HG03159 (cell line): ENCODE measurements around the gene ZNF844.
"Not testable (repeated sequence)": the region's sequence is repeated elsewhere in the genome, so short reads cannot be mapped to it uniquely, and the experiment has no call there.

Experiments used
- ATAC-seq: cut with Tn5 transposase; IDR thresholded peaks from one replicate; pipeline ENCODE4 v1.9.1; 2021; ENCODE audit warnings: mild to moderate bottlenecking, moderate library complexity; ENCODE audit not compliant: unreplicated experiment

Gene ZNF844

GRCh38 chr19:12092065-12092867, 27.7 kb downstream of the ZNF844 start:
- ATAC-seq: peak; percentile 72

DNA sequence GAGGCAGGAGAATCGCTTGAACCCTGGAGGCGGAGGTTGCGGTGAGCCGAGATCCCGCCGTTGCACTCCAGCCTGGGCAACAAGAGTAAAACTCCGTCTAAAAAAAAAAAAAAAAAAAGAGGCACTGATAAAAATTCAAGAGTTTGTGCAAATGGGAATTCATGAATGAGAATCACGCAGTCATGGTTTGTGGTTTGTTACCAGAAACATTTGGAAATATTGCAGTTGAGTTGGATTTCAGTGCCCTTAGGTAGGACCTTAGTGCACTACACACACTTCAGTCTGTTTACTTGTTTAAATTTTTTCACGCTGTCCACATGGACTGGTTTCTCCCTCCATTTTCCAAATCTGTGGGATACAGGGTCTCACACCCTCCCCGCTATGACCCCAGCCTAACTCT, 28.4 kb downstream of the ZNF844 start:
- no peak for ATAC-seq

DNA sequence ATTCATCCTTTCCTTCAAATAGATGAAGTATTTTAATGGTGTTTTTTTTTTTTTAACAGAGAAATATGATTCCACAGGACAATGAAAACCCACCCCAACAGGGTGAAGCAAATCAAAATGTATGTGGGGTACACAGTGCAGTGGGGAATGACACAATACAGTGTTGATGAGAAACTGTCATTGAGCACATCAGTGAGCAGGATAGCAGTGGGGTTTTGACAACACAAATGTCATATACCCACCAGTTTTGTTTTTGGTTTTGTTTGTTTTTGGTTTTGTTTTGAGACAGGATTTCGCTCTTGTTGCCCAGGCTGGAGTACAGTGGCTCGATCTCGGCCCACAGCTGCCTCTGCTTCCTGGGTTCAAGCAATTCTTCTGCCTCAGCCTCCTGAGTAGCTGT, 29.2 kb downstream of the ZNF844 start:
- ATAC-seq: no peak

DNA sequence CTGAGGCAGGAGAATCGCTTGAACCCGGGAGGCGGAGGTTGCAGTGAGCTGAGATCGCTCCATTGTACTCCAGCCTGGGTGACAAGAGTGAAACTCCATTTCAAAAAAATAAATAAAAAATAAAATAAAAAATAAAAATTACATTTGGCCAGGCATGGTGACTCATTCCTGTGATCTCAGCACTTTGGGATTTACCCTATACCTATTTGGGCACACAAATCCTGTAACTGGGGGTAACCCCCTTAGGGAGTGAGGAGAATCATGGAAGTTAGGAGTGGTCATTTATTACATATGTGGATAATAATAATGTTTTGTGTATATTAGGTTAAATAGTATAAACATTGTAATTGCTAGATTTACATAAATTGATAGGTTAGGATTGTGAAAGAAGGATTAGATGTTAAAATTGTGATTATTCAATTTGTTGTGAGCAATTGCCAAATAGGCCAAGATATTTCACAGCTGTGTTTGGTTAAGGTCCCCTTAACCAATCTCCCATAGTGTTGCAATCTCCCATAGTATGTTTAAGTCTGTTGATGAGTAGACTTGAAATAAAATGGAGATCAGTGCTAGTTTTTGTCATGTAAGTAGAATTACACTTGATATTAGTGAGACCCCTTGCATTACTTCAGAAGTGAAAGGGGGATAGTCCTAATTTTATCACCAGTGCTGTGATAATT, 30.7 kb downstream of the ZNF844 start:
- ATAC-seq: no peak

GRCh38 chr19:12098040-12098439, 33.5 kb downstream of the ZNF844 start:
- no peak for ATAC-seq

GRCh38 chr19:12103909-12104308, 39.4 kb downstream of the ZNF844 start:
- ATAC-seq: not testable (repeated sequence)

- ATAC-seq: no peak
These were observed 46.6 kb downstream of the ZNF844 start for GRCh38 chr19:12111176-12111575.

- no peak for ATAC-seq
These were observed 47.6 kb downstream of the ZNF844 start for GRCh38 chr19:12111943-12112637.

GRCh38 chr19:12112701-12113100, 48.2 kb downstream of the ZNF844 start:
- no peak for ATAC-seq

DNA sequence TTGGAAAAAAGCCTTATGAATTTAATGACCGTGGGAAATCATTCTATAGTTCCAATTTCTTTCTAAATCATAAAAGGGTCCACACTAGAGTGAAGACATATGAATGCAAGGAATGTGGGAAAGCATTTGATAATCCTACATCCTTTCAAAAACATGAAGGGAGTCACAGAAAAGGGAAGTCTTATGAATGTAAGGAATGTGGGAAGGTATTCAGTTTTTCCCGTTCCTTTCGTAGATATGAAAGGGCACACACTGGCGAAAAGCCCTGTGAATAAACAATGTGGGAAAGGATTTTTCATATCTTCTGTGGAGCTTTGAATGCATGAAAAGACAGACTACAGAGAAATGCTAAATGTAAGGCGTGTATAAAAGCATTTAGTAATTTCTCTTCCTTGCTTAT, 48.6 kb downstream of the ZNF844 start:
- ATAC-seq: no peak

GRCh38 chr19:12117201-12117970, 52.9 kb downstream of the ZNF844 start:
- no peak for ATAC-seq

DNA sequence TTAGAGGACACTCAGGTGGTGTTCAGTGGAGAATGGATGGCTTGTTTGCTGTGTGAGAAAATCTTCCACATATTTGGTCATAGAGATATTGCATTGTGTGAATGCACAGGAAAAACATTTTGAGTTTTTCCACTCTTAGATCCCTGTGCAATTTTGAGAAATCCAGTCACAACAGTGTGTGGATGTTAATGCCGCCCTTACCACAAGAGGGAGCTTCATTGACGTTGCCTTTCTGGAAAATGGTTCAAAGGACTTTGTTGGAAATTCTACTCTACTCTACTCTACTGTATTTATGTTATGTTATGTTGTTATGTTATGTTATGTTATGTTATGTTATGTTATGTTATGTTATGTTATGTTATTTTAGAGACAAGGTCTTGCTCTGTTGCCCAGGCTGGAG, 62.2 kb downstream of the ZNF844 start:
- no peak for ATAC-seq
